ENCODE measurements around the gene ZNHIT1. TPM values are rescaled to one million over a fixed set of nuclear protein-coding genes. Genes with fewer than 3 reads are reported as not detected.

Gene ZNHIT1
- total RNA-seq, 2 donors from 2014 or later = 51.4 to 74.8 TPM

GRCh38 chr7:101170617-101171441 is 47.1 kb upstream of the ZNHIT1 start:
- intact Hi-C loops (cut with DNase I) = no loop called here
- TF ChIP-seq POLR2A (IDR thresholded peaks at IDR 0.05) (no peak), CTCF (IDR thresholded peaks at IDR 0.05) (no peak)
- DNase-seq = no peak
- H3K27me3 ChIP-seq = peaks cover 0 to 68% of the 10 kb centered on the region in 2 donors
- H3K9me3 ChIP-seq = no peaks in the 10 kb centered on the region
- WGBS, 2 donors = 5 to 10% methylated on average over 17 of the region's 17 CpGs
- no peak overlapping the region for H3K4me3 ChIP-seq
- no peak overlapping the region for H3K27ac ChIP-seq
- ATAC-seq = no peak
- H3K36me3 ChIP-seq (replicated peaks in 1 of 2; ENCODE audit: insufficient read depth in 1 of 2, low read depth in 2 of 2) = no peaks in the 10 kb centered on the region
- H3K4me1 ChIP-seq = peaks cover 41% of the 10 kb centered on the region

DNA sequence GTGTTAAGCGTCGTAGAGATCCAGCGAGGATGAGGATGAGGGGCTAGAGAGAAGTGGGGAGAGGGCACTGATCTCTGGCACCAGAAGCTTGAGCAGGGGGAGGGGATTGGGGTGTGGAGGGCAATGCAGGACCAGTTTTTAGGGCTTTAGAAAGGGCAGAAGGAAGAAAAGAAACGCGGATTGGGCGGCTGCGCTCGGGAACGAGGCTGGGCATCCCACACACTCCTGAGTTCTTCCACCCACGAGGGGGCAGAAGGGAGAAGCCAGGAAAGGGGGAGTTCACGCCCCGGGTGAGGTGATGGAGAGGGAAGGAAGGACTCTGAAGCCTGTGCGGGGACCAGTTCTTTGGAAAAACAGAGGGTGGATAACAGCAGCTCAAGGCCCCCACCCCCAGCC is 46.5 kb upstream of the ZNHIT1 start:
- H3K9me3 ChIP-seq = no peaks in the 10 kb centered on the region
- peaks cover 38% of the 10 kb centered on the region for H3K4me1 ChIP-seq
- TF ChIP-seq CTCF (IDR thresholded peaks at IDR 0.05) (peak in 1 of 7 experiments; percentile 4), POLR2A (IDR thresholded peaks at IDR 0.05) (no peak)
- no peak overlapping the region for H3K27ac ChIP-seq
- 2 to 3% methylated on average over 13 of the region's 13 CpGs for WGBS, 2 donors
- H3K4me3 ChIP-seq = no peak overlapping the region
- intact Hi-C loops (cut with DNase I) = no loop called here
- H3K27me3 ChIP-seq = peaks cover 0 to 69% of the 10 kb centered on the region in 2 donors
- ATAC-seq = no peak
- no peaks in the 10 kb centered on the region for H3K36me3 ChIP-seq (replicated peaks in 1 of 2; ENCODE audit: insufficient read depth in 1 of 2, low read depth in 2 of 2)
- DNase-seq = no peak

DNA sequence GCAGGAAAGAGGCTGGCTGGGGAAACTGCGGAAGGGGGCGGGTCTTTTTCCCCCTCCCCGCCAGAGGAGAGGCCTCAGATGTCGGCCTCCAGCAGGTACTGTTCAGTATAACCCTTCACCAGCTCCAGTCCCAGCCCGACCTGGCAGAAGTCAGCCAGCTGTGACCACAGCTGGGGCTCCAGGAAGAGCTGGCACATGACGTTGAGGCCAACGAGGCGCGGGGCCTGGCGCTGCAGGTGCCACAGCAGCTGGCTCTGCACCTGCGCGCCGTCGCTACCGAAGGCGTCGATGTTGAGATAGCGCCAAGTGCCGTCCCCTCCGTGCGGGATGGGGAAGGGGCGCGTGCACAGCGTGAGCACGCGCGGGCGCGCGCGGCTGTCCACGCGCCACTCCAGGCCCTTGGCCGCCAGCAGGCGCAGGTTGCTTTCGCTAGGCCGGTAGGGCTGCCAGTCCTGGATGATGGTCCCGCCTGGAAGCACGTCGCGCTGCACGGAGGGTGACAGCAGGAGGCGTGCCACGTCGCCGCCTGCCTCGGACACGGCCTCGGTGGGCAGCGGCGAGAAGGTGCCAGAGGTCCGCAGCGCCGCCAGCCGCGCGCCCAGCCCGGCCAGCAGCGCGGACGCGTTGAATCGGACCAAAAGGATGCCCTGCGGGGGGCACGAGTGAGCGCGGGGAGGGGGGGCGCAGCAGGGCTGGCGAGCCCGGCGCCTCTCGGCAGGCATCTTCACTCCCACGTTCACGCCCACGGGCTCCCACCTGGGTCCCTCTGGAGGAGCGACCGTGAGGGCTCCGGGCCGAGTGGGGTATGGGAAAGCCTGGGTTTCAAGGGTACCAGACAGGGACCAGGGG is 45.7 kb upstream of the ZNHIT1 start:
- intact Hi-C loops (cut with DNase I) = no loop called here
- ATAC-seq = no peak
- H3K27ac ChIP-seq = no peak overlapping the region
- no peaks in the 10 kb centered on the region for H3K36me3 ChIP-seq (replicated peaks in 1 of 2; ENCODE audit: insufficient read depth in 1 of 2, low read depth in 2 of 2)
- TF ChIP-seq POLR2A (IDR thresholded peaks at IDR 0.05) = no peak
- TF ChIP-seq CTCF (IDR thresholded peaks at IDR 0.05) = no peak
- peaks cover 38% of the 10 kb centered on the region for H3K4me1 ChIP-seq
- H3K27me3 ChIP-seq = peaks cover 0 to 71% of the 10 kb centered on the region in 2 donors
- no peaks in the 10 kb centered on the region for H3K9me3 ChIP-seq
- 0 to 1% methylated on average over 3 to 78 of the region's 79 CpGs for WGBS, 2 donors
- peak in 3 of 4 donors; percentile 27 to 36 (median 34) for DNase-seq
- H3K4me3 ChIP-seq = no peak overlapping the region

- Histone ChIP-seq H3K36me3 (replicated peaks in 1 of 2; ENCODE audit: insufficient read depth in 1 of 2, low read depth in 2 of 2) (no peaks in the 10 kb centered on the region), H3K4me3 (no peak overlapping the region), H3K27ac (no peak overlapping the region), H3K9me3 (no peaks in the 10 kb centered on the region), H3K4me1 (peaks cover 38% of the 10 kb centered on the region), H3K27me3 (peaks cover 0 to 74% of the 10 kb centered on the region in 2 donors)
- TF ChIP-seq CTCF (IDR thresholded peaks at IDR 0.05) (no peak), POLR2A (IDR thresholded peaks at IDR 0.05) (peak in 2 of 3 donors; percentile 8 to 17)
- ATAC-seq (peak; percentile 78), DNase-seq (peak; percentile 82 to 90 (median 88))
- WGBS, 2 donors = 2 to 7% methylated on average over 29 to 53 of the region's 53 CpGs
- intact Hi-C loops (cut with DNase I) = no loop called here
Measured at GRCh38 chr7:101172854-101173751, 44.9 kb upstream of the ZNHIT1 start.

Data from body of pancreas (tissue), 4 donors.